Activated effector memory CD4-positive, alpha-beta T cell treated with anti-CD3 and anti-CD28 coated beads, Interleukin-2, amount 50 U/mL, for 16 hours (primary cell): ENCODE results near the gene TBCD.
"Not testable (repeated sequence)": the region's sequence is repeated elsewhere in the genome, so short reads cannot be mapped to it uniquely, and the experiment has no call there.

Experiments
- DNase-seq: peaks from one replicate; pipeline ENCODE4 v3.0.0-alpha.2; 2020

The TBCD gene

DNA sequence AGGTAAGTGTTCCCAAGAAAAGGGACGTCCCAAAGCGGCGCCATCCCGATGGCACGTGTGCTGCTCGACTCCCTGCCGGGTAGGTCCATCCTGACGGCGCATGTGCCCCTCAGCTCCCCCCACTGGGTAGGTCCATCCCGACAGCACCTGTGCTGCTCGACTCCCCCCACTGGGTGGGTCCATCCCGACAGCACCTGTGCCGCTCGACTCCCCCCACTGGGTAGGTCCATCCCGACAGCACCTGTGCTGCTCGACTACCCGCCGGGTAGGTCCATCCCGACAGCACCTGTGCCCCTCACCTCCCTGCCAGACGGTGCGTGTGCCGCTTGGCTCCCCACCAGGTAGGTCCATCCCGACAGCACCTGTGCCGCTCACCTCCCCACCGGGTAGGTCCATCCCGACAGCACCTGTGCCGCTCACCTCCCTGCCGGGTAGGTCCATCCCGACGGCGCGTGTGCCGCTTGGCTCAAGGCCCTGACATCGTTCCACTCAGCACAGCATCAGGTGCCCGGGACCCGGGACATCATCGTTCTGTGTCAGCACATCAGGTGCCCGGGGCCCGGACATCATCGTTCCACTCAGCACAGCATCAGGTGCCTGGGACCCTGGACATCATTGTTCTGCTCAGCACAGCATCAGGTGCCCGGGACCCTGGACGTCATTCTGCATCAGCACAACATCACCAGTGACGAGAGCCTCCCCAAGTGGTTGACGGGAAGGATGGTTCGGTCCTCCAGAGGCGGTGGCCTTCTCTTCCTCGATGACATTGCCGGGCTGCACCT lies 22.2 kb upstream of the TBCD start:
- no peak for DNase-seq

DNA sequence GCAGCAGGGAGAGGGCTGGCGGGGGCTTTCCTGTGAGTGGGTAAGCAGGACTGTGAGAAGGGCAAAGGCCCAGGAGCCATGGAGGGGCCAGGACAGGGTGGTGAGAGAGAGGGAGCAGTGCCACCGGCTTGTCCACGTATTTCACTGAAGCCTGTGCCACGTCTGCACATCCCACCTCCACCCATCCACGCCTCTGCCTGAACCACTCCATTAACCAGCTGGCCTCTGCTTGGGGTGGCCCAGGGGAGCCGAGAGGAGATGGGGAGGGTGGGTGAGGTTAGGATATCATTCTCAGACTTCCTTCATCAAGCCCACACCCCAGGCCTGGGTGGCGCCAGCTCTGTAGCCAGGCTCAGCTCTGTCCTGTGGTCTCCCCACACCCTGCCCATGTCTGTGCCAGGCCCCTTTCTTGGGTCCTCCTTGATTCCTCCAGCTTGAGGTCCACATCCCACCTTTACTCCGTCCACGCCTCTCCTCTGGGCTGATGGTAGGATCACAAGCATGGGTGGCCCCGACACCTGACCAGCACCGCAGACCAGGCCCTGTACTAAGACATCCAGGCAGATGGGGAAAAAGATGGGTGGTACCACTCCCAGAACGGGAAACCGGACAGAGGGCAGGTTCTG lies 19.6 kb upstream of the TBCD start:
- no peak for DNase-seq

DNA sequence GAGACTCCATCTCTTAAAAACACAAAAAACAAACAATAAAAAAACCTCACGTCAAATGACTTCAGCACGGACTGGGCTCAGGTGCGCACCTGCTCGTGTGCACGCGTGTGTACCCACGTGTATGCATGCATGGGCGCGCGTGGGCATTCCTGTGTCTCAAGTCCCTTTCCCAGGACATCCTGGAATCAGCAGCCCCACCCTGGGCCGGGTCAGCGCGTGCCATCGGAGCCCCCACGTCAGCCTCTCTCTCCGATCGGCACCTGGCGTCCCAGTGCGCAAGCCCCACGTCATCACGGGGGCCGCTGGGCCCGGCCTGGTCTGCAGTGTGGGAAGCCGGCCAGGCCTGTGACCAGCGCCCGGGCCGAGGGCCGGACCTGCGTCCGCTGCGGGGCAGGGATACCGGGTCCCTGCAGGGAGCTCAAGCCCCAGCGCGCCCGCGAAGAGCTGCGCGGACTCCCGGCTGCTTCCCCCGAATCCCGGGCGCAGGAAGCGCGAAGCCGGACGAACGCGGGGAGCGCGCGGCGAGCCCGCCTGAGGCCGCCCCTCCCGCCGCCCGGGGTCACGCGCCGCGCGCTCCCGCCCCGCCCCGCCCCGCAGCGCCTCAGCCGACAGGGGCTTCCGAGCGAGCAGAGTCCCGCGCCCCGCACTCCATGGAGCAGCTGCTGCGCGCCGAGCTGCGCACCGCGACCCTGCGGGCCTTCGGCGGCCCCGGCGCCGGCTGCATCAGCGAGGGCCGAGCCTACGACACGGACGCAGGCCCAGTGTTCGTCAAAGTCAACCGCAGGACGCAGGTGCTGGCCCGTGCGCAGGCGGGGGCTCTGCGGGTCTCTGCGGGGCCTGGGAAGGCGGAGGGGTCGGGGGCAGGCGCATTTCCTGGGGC lies 16.6 kb upstream of the TBCD start, which contains the start of gene FN3K:
Gene FN3K (plus strand): TSS at position 629 of the 880 bp plus-strand sequence. CDS start 22 bp downstream, at position 651.
- DNase-seq: peak; percentile 75

DNA sequence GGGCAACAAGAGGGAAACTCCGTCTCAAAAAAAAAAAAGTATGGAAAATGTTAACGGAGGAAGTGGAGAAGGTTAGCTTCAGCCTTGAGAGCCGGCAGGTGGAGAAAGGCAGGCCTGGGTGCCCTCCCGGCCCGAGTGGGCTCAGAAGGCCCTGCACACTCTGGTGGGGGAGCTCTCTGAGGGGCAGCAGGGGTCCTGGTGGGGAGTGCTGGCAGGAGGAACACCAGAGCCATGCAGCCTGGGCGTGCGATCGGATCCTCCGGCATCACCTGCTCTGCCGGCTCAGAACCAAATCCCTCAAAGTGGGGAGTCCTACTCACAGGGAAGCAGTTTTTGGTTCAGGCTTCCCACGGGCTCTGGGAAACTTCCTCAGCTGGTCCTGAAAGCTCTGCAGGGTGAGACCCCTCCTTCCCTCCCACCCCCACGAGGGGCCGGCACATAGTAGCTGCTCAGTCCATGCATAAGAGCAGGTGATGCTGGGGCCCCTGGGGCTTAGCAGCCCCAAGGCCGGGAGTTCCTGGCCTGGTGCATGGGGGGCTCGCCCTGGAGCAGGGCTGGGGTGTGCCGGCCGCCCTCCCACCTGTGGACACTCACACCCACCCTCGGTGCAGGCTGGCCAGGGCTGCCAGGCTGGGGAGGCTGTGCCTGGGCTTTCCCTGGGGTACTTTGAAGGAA lies 15.2 kb upstream of the TBCD start:
- DNase-seq: no peak

DNA sequence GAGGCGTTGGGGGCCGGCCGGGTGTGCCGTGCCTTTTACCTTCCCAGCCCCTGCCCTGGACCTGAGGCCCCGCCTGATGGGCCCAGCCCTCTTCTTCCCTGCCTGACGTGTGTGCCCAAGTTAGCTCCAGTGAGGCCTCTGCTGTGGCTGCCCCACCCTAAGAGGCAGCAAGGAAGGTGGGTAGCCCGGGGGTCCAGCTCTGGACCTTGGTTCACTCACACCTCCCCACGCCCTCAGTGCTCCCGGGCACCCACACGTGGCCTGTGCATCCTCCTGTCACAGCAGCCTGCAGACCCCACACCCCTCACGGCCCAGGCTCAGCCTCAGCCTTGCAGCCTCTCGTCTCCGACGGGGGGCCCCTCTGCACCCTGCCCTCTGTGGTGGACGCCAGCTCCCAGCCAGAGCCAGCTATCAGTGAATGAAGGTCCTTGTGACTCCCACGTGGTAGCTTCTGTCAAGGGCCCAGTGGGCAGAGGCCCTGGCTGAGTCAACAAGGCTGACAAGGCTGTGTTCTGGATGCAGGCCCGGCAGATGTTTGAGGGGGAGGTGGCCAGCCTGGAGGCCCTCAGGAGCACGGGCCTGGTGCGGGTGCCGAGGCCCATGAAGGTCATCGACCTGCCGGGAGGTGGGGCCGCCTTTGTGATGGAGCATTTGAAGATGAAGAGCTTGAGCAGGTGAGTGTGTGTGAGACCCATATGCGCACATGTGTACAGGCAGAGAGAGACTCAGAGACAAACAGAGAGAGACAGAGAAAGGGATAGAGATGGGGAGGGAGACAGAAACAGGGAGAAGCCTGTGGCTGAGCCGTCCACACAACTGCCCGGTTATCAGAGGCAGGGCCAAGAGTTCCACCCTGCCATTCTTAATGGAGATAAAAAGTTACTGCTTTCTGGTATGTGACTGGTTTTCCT lies 13.6 kb upstream of the TBCD start:
- DNase-seq: no peak

DNA sequence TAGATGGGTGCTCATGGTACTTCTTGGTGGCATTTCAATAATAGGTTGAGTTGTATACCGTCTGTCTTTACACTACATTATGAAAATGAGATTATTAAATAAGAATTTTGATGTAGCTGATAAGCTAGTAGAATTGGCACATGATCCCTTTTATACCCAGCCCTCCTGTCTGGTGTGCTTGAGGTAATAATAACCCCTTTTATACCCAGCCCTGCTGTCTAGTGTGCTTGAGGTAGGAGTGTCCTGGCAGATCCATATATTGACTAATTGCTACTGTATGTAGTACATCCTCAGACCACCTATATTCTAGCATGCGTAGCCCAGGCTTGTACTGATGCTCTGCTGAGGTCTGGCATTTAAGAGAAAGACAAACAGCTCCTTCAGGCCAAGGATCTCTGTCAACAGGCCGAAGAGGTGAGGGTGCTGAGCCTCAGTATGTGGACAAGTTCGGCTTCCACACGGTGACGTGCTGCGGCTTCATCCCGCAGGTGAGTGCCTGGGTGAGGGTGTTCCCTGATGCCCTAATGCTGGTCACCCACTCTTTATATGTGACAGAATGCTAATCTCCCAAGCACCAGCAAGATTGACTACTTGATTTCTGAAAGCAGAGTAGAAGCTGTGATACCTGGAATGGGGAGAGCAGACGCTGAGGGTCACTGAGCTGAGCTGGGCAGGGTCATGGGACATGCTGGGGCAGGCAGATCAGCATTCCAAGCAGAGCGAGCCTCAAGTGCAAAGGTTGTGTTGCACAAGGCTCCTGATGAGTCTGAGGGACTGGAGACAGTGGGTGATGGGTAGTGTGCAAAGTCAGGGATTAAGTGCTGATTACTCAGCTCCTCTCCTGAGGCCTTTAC lies 10.7 kb upstream of the TBCD start:
- DNase-seq: no peak

DNA sequence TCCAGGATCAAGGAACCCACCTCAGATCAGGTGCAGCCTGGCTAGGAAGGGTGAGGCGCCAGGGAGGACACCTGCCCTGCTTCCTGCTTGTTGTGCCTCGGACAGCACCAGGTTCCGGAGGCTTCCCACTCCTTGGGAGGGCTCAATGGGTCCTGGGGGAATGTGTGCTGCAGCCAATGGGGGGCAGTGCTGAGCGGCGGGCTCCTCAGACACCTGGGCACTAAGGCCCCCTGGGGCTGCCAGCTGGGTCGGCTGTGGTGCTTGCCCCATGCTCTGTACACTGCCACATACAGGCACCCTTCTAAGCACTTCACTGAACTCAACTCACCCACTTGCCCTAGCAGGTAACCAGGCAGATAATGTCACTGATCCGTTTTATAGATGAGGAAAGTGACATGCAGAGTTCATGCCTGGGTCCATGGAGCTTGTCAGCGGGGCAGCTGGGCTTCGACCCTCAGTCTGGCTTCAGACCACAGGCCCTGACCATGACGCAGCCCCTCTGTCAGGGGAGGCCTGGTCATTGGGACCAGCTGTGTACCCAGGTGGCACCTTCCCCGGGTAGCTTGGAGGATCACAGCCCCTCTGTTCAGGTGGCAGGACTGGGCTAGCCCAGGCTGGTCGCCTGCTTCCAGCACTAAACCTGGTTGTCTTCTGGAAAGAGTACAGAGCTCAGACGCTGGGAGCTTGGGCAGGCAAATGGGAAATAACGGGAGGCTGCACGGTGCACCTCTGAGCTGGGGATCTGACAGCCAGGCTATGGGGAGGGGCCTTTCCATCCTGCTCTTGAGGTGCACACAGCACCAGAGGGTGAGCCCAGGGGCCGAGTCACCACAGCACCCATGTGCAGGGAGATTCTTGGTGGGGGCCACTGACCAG lies 8.3 kb upstream of the TBCD start:
- no peak for DNase-seq

DNA sequence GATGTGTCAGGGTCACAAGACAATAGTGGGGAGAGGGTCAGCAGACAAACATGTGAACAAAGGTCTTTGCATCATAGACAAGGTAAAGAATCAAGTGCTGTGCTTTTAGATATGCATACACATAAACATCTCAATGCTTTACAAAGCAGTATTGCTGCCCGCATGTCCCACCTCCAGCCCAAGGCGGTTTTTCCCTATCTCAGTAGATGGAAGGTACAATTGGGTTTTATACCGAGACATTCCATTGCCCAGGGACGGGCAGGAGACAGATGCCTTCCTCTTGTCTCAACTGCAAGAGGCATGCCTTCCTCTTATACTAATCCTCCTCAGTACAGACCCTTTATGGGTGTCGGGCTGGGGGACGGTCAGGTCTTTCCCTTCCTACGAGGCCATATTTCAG lies 7.1 kb upstream of the TBCD start:
- DNase-seq: not testable (repeated sequence)

DNA sequence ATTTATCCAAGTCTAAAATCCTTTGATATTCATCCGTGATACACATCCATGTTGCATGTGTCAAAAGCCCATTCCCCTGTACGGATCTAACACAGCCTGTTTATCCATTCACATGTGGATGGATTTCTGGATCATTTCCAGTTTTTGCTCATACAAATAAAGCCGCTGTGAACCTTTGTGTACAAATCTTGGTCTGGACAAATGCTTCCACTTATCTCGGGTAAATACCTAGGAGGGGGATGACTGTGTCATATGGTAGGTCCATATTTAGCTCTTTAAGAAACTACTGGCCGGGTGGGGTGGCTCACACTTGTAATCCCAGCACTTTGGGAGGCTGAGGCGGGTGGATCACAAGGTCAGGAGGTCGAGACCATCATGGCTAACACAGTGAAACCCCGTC lies 6.3 kb upstream of the TBCD start:
- DNase-seq: no peak

DNA sequence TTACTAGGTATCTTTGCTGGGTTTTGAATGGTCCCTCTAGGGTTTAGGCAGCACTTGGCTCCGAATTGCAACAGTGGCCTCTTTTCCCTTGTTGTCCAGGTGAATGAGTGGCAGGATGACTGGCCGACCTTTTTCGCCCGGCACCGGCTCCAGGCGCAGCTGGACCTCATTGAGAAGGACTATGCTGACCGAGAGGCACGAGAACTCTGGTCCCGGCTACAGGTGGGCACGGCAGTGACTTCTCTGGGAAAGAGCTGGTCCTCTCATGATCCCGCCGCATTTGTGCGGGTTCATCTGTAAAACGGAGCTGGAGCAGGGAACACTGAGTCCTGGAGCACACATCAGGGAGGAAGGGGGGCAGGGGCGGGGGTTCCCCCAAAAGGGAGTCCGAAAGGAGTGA lies 3.1 kb upstream of the TBCD start:
- no peak for DNase-seq

DNA sequence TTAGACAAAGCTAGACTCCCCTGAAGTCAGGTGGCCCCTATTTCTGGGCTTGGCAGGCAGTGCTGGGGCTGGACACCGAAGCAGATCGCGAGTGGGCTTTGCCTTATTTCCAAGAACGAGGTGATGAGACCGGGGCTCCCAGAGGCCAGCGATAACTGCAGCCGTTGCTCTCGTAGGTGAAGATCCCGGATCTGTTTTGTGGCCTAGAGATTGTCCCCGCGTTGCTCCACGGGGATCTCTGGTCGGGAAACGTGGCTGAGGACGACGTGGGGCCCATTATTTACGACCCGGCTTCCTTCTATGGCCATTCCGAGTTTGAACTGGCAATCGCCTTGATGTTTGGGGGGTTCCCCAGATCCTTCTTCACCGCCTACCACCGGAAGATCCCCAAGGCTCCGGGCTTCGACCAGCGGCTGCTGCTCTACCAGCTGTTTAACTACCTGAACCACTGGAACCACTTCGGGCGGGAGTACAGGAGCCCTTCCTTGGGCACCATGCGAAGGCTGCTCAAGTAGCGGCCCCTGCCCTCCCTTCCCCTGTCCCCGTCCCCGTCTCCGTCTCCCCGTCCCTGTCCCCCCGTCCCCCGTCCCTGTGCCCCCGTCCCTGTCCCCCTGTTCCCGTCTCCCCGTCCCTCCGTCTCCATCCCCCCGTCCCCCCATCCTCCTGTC lies 1.5 kb upstream of the TBCD start:
- DNase-seq: no peak

DNA sequence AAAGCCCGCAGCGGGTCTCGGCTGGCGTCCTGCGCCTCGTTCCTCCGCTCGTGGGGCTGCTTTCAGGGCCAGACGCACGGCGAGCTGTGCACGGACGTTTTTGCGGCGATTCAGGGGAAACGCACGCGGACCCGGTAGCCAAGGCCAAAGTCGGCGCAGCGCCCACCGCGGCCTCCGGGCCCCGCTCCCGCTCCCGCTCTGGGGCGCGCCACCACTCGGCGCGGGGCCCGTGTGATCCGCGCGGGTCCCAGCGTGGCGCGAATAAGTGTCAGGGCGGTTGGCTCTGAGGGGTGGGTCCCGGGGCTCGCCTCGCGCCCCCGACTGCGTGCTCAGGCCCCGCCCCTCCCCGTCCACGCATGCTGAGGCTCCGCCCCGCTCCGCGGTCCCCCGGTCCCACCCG lies 694 bp upstream of the TBCD start:
- no peak for DNase-seq

DNA sequence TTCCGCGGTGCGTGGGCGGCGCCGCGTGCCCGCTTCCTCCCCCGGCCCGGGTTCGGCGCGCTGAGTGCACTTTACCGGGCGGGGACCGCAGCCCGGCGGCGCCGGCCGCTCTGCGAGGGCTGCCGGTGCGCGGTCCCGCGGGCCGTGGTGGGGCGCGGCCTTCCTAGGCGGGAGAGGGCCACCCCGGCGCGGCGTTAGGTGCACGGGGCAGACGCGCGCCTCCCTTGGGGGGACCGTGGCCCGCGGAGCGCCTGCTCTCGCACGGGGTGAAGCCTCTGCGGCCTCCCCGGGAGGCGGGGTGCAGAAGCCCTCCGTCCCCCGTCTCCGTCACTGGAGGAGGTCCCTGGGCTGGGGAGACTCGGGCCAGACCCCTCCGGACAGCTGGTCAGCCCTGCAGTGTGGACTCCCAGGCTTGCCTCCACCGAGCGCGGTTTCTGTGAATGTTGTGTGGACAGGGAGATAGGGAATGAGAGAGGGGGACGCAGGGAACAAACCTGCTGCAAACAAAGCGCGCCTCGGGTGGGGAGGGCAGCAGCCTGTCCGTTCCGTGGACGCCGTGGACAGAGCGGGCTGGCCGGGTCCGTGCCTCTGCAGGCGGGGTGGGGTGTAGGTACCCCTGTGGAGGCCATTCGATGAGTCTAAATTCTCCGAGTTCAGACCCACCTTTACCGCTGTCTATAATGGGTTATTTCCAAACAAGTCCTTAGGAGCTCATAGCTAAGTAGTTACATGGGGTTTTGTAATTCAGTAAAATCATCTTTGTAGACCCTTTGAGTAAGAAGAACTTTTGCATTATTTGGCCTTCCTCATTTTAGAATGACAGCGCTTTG lies 721 bp downstream of the TBCD start:
- DNase-seq: no peak

DNA sequence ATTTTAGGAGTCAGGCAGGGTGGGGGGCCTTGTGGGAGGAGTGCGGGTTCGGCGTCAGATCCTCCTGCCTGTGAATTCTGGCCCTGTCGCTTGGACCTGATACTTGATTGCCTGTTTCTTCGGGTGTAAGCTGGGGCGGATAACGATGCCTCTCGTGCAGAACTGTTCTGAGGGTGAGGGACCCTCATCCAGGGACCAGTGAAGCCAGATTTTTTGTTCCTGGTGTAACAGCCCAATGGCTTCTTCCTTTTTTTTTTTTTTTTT lies 1.3 kb downstream of the TBCD start:
- DNase-seq: no peak

DNA sequence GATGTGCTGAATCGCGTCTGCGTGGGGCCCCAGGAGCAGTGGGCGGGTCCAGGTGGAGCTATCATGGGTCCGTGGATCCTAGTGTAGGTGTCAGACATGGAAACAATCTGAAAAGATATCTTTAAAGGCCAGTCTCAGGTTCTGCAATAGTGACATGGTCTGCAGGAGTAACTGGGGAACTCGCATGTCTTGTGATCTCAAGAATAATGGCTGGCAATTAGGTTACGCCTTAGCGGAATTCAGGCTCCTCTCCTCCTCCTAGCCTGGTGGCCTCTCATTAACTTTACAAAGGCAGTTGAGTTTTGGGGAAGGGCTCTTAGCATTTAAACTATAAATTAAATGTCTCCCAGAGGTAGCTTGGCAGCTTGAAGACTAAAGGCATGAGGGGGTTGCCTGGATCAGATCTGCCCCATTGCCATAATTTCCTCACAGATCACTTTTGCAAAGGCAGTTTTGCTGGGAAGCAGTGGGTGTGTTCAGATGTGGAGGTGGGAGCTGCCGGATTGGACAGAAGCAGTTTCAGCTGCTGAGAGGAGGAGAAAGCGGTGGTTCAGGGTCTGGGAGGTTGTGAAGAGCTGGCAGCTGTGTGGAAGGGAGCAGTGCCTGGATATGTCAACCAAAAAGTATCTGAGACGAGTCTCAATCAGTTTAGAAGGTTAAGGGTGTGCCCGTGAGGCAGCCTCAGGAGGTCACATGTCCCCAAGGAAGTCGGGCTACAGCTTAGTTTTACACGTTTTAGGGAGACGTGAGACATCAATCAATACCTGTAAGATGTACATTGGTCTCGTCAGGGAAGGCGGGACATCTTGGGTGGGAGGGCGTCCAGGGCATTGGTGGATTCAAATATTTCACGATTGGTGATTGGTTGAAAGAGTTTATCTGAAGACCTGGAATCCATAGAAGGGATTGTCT lies 2.7 kb downstream of the TBCD start:
- DNase-seq: no peak

DNA sequence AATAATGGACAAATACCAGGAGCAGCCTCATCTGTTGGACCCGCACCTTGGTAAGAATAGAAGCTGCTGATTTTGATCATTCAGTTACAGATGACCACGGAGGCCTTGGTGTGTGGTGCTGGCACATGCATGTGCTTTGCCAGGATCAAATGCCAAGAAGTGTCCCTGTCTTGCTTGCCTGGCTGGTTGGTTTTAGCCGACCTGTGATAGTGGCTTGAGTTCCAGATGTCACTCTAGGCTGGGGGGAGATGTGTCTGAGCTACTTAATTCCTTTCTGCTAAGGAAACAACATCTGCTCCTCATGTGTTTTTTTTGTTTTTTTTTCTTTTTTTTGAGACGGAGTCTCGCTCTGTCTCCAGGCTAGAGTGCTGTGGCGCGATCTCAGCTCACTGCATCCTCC lies 4.3 kb downstream of the TBCD start:
- no peak for DNase-seq

DNA sequence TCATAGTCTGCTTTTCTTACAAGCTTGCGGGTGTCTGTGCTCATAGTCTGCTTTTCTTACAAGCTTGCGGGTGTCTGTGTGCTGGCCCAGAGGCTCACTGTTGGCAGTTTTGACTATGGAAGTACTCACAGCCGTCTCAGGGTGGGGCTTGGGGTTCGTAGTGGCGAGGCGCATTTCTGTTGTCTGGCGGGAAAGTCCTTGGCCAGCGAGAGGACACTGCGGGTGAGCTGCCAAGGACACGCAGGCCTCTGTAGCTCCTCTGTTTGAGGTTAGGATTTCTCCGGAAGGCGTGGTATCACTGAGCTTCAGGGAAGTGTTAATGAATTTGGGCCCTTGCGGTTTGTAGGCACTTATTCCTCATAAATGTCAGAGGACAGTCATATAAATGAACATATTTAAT lies 13.5 kb downstream of the TBCD start:
- DNase-seq: no peak
